Tongue (tissue), 1 donor: ENCODE data around the gene SYNPO2. TPM values are rescaled to one million over a fixed set of nuclear protein-coding genes. Genes with fewer than 3 reads are reported as not detected.

ENCODE experiments used
- total RNA-seq: library from RNA; depleted of rRNA; stranded (reverse); fragments of >200 nt; gene quantifications from one replicate; pipeline ENCODE4 v1.2.3, GENCODE V29; 2014

SYNPO2 gene
- total RNA-seq, 1 donor from 2014 or later = 111 TPM

Other genes with a start within 250 kb of the SYNPO2 start
- gene METTL14, start 203.5 kb upstream of the SYNPO2 start, total RNA-seq = 61.3 TPM
- gene SEC24D, start 52.7 kb upstream of the SYNPO2 start, total RNA-seq = 65.9 TPM
- 170 TPM for gene MYOZ2, start 247.0 kb downstream of the SYNPO2 start, total RNA-seq